Measurements from ENCODE around the gene SPRED2.

SPRED2 gene

DNA sequence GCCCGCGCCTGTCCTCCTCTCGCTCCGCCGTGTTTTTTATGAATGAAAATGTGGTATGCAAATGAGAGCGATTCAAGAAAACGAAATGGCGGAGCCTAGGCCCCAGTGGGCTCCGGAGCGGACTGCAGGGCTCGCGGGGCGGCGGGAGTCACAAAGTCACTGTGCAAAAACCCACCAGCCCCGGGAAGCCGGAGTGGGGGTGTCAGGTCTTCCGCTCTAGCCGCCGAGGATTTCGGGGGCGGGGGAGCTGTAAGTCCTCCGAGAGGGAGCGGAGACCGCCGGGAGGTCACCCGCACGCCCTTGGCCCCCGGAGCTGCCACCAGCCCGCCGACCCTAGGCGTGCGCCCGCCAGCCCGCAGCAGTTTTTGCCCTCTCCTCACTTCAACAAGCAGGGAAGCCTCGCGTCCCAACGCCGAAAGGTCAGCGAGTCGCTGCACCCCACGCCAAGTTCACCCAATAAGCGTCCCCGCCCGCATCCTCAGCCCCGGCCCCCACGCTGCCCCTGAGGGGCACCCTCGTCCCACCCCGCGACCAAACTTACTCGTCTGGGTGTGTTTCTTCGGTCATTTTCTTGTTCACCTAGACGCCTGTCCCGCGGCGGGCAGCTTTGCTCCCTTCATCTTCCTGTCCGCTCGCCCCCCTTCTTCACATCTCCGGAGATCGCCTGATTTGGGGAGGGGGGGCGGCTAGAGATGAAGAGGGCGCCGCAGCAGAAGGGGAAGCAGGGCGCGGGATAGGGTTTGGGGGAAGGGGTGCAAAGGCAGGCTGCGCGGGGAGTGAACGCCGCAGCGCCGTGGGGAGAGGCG lies 775 bp downstream of the SPRED2 start:
- TF ChIP-seq ISL1 (CRISPR knock-in tag; IDR thresholded peaks at IDR 0.05), result no peak
- no peak for TF ChIP-seq ZNF8 (CRISPR knock-in tag; IDR thresholded peaks at IDR 0.05)
- TF ChIP-seq OSR1 (CRISPR knock-in tag; IDR thresholded peaks at IDR 0.05), result no peak
- TF ChIP-seq, protein P1, sequence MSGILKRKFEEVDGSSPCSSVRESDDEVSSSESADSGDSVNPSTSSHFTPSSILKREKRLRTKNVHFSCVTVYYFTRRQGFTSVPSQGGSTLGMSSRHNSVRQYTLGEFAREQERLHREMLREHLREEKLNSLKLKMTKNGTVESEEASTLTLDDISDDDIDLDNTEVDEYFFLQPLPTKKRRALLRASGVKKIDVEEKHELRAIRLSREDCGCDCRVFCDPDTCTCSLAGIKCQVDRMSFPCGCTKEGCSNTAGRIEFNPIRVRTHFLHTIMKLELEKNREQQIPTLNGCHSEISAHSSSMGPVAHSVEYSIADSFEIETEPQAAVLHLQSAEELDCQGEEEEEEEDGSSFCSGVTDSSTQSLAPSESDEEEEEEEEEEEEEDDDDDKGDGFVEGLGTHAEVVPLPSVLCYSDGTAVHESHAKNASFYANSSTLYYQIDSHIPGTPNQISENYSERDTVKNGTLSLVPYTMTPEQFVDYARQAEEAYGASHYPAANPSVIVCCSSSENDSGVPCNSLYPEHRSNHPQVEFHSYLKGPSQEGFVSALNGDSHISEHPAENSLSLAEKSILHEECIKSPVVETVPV (CRISPR knock-in tag; IDR thresholded peaks at IDR 0.05), result no peak
- TF ChIP-seq ZNF565 (CRISPR knock-in tag; conservative IDR thresholded peaks at IDR 0.05; ENCODE audit: low read depth), result no peak
- TF ChIP-seq, protein P2, sequence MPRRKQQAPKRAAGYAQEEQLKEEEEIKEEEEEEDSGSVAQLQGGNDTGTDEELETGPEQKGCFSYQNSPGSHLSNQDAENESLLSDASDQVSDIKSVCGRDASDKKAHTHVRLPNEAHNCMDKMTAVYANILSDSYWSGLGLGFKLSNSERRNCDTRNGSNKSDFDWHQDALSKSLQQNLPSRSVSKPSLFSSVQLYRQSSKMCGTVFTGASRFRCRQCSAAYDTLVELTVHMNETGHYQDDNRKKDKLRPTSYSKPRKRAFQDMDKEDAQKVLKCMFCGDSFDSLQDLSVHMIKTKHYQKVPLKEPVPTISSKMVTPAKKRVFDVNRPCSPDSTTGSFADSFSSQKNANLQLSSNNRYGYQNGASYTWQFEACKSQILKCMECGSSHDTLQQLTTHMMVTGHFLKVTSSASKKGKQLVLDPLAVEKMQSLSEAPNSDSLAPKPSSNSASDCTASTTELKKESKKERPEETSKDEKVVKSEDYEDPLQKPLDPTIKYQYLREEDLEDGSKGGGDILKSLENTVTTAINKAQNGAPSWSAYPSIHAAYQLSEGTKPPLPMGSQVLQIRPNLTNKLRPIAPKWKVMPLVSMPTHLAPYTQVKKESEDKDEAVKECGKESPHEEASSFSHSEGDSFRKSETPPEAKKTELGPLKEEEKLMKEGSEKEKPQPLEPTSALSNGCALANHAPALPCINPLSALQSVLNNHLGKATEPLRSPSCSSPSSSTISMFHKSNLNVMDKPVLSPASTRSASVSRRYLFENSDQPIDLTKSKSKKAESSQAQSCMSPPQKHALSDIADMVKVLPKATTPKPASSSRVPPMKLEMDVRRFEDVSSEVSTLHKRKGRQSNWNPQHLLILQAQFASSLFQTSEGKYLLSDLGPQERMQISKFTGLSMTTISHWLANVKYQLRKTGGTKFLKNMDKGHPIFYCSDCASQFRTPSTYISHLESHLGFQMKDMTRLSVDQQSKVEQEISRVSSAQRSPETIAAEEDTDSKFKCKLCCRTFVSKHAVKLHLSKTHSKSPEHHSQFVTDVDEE (CRISPR knock-in tag; IDR thresholded peaks at IDR 0.05), result no peak
- TF ChIP-seq CSDC2 (CRISPR knock-in tag; IDR thresholded peaks at IDR 0.05), result no peak
- TF ChIP-seq, protein P3, sequence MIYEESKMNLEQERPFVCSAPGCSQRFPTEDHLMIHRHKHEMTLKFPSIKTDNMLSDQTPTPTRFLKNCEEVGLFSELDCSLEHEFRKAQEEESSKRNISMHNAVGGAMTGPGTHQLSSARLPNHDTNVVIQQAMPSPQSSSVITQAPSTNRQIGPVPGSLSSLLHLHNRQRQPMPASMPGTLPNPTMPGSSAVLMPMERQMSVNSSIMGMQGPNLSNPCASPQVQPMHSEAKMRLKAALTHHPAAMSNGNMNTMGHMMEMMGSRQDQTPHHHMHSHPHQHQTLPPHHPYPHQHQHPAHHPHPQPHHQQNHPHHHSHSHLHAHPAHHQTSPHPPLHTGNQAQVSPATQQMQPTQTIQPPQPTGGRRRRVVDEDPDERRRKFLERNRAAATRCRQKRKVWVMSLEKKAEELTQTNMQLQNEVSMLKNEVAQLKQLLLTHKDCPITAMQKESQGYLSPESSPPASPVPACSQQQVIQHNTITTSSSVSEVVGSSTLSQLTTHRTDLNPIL (CRISPR knock-in tag; IDR thresholded peaks at IDR 0.05; ENCODE audit: low read depth), result no peak
- TF ChIP-seq ESRRG (CRISPR knock-in tag; IDR thresholded peaks at IDR 0.05), result no peak
- no peak for TF ChIP-seq RARB (CRISPR knock-in tag; IDR thresholded peaks at IDR 0.05)
- no peak for TF ChIP-seq BACH2 (CRISPR knock-in tag; IDR thresholded peaks at IDR 0.05; ENCODE audit: borderline replicate concordance)
- TF ChIP-seq TOX (CRISPR knock-in tag; IDR thresholded peaks at IDR 0.05; ENCODE audit: borderline replicate concordance), result no peak
- TF ChIP-seq, protein P4, sequence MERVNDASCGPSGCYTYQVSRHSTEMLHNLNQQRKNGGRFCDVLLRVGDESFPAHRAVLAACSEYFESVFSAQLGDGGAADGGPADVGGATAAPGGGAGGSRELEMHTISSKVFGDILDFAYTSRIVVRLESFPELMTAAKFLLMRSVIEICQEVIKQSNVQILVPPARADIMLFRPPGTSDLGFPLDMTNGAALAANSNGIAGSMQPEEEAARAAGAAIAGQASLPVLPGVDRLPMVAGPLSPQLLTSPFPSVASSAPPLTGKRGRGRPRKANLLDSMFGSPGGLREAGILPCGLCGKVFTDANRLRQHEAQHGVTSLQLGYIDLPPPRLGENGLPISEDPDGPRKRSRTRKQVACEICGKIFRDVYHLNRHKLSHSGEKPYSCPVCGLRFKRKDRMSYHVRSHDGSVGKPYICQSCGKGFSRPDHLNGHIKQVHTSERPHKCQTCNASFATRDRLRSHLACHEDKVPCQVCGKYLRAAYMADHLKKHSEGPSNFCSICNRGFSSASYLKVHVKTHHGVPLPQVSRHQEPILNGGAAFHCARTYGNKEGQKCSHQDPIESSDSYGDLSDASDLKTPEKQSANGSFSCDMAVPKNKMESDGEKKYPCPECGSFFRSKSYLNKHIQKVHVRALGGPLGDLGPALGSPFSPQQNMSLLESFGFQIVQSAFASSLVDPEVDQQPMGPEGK (CRISPR knock-in tag; IDR thresholded peaks at IDR 0.05; ENCODE audit: borderline replicate concordance), result no peak
- no peak for TF ChIP-seq ARNTL (CRISPR knock-in tag; IDR thresholded peaks at IDR 0.05; ENCODE audit: borderline replicate concordance, low read depth)
- peak; percentile 19 for ATAC-seq

DNA sequence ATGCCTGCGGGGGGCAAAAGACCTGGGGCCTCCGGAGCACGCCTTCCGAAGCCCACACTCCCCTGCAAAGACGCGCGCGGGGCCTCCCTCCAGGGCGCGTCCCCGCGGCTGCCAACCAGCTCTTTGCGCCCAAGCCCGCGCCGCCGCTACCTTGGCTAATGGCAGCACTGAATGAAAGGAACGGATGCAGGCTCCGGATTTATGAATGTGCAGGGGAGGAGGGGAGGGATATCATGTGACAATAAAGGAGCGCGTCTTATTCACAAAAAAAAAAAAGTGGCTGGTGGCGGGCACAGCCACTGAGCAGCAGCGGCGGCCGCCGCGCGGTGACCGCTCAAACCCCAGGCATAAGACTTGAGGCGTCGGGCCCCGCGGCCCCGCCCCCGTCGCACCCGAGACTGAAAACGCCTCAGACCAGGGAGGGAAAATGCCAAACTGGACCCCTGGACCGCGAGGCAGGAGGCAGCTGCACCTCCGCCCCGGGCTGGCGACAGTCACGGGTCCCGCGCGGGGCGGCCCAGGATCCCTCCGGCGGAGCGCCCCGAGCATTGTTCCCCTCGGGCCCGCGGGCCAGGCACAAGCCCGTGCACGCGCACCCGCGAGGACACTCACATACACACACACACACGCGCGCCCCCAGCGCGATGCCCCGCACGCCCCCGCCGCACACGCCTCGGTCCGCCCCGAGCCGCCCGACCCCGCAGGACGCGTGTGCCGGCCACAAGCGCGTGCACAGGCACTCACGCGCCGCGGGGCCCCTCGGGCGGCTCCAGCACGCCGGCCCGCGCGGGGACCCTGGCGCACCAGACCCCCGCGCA lies 1.6 kb downstream of the SPRED2 start:
- TF ChIP-seq TCF4 (CRISPR knock-in tag; IDR thresholded peaks at IDR 0.05; ENCODE audit: borderline replicate concordance) (no peak), SNAI2 (CRISPR knock-in tag; IDR thresholded peaks at IDR 0.05) (no peak), ZC3H10 (CRISPR knock-in tag; IDR thresholded peaks at IDR 0.05) (no peak), TOX (CRISPR knock-in tag; IDR thresholded peaks at IDR 0.05; ENCODE audit: borderline replicate concordance) (no peak), ZNF565 (CRISPR knock-in tag; conservative IDR thresholded peaks at IDR 0.05; ENCODE audit: low read depth) (no peak), GLIS3 (CRISPR knock-in tag; IDR thresholded peaks at IDR 0.05) (no peak), ZFP3 (CRISPR knock-in tag; IDR thresholded peaks at IDR 0.05) (no peak), CSDC2 (CRISPR knock-in tag; IDR thresholded peaks at IDR 0.05) (no peak), PPARA (CRISPR knock-in tag; IDR thresholded peaks at IDR 0.05; ENCODE audit: borderline replicate concordance) (no peak), ESRRG (CRISPR knock-in tag; IDR thresholded peaks at IDR 0.05) (no peak)
- TF ChIP-seq, protein P5, sequence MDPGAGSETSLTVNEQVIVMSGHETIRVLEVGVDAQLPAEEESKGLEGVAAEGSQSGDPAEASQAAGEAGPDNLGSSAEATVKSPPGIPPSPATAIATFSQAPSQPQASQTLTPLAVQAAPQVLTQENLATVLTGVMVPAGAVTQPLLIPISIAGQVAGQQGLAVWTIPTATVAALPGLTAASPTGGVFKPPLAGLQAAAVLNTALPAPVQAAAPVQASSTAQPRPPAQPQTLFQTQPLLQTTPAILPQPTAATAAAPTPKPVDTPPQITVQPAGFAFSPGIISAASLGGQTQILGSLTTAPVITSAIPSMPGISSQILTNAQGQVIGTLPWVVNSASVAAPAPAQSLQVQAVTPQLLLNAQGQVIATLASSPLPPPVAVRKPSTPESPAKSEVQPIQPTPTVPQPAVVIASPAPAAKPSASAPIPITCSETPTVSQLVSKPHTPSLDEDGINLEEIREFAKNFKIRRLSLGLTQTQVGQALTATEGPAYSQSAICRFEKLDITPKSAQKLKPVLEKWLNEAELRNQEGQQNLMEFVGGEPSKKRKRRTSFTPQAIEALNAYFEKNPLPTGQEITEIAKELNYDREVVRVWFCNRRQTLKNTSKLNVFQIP (CRISPR knock-in tag; IDR thresholded peaks at IDR 0.05; ENCODE audit: borderline replicate concordance, low read depth), result no peak
- TF ChIP-seq, protein P2 (CRISPR knock-in tag; IDR thresholded peaks at IDR 0.05), result no peak
- TF ChIP-seq, protein P4 (CRISPR knock-in tag; IDR thresholded peaks at IDR 0.05; ENCODE audit: borderline replicate concordance), result no peak
- peak; percentile 34 for ATAC-seq

All from SK-N-SH treated with all-trans-retinoic acid at 6 μM for 48 hours (cell line).